ENCODE results near the gene IL17C.

The IL17C gene

DNA sequence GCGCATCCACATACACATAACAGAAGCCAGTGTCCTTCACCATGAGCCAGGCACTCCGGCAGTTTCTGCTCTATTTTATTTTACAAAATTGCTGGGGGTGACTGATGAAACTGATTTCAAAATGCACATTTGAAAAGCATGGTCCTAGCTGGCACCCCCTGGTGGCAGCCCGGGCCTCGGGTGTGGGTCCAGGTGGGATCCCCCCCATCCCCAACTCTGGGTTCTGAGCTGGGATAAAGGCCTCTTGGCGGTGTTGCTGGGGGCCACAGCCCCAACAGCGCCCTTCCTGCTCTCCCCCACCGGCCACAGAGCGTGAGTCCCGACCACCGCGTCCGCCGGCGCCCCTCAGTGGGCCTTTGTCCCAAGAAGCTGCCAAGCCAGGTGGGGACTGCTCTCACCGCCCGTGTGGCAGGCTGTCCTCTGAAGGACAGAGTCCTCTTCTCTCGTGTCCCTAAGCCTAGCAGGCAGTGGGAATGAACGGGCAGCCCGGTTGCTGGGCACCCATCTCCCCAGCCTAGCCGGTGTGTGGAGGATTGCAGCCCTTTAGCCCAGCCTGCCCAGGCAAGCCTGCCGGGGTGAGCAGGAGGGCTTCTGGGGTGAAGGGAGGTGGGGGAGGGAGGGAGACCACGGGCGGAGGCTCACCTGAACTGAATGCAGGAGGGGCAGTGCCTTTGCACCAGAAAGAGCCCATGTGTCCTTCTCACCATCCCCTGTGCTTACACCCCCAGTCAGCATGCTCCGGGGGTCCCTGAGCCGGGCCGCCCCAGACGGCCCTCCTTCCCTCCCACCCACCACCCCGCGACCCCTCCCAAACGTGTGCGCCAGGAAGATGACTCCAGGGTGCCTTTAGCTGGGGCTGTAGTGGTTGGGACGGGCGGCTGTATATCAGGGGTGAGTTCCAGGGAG is 47.0 kb downstream of the IL17C start:
- no peak for DNase-seq (ENCODE audit: low read depth in 2 of 2)

DNA sequence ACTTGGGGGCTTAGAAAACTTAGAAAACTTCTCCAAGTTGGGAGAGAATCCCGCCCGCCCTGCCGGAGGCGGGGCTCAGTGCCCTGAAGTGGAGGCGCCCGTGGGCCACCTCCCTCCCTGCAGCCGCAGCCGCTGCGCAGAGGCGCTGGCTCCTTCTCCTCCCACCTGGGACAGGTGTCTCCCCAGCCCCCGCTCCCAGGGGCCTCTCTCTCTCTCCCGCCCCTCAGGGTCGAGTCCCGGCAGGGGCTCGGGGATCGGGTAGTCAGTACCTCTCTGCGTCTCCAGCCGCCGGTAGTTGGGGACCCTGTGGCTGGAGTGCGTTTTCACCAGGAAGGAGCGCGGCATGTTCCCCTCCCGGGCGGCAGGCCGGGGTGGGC is 47.7 kb downstream of the IL17C start:
- no peak for DNase-seq (ENCODE audit: low read depth in 2 of 2)

DNA sequence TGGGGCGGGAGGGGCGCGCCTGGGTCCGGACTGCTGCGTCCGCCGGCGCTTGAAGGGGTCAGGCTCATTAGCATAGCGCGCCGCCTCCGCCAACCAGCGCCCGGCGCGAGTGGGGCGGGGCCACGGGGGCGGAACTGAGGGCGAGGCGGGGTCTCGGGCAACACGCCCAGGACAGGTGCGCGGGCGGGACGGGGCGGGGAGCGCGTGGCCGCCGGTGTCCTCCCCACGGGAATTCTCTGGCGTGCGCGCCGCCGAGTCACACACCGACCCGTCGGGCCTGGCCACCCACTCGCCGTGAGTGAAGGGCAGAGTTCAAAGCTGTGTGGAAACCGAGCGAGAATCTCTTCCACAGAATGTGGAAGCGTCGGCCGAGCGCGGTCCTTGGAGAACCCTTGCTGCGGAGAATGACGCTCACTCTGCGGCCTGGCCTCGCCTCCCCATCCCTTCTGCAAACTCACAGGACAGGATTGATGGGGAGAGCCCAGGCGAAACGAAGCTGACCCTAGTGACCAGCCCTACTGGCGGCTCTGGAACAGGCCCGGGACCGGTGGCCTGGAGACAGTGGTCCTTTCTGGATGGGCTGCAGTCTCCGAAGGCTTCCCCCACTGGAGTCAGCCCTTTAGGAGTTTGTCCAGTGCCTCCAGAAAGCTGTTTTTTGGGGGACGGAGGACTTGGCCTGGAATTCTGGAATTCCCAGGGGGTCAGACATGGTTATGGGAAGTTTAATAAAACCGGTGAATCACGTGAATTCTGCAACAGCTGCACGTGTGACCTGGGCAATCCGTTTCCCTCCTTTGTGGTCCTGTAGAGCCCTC is 48.3 kb downstream of the IL17C start, which contains the start of gene SNAI3:
TSS of gene SNAI3 (minus strand) at position 69 of the 815 bp plus-strand sequence. CDS start 101 bp downstream, outside the sequence.
- DNase-seq (ENCODE audit: low read depth in 2 of 2): no peak

DNA sequence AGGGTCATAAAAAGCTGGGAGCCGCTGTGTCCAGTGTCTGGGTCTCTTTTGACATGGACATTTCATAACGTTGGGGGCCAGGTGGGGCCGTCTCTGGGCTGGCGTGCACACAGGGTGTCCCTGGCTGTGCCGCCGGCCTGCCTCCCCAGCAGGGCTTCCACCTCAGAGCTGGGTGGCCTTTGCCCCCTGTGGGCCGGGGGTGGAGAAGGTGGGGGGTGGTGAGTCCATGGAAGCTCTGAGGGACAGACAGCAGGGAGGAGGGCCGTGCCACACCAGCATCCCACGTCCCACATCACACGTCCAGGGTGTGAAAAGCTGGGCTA is 48.8 kb downstream of the IL17C start:
- DNase-seq (ENCODE audit: low read depth in 2 of 2): no peak

DNA sequence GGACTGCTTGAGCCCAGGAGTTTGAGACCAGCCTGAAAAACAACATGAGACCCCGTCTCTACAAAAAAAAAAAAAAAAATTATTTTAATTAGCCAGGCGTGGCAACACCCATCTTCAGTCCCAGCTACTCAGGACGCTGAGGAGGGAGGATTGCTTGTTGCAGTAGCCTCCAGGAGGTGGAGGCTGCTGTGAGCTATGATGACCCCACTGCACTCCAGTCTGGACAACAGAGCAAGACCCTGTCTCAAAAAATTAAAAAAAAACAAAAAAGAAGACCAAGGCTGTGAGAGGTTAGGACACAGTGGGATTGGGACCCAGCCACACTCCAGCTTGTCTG is 49.3 kb downstream of the IL17C start:
- DNase-seq (ENCODE audit: low read depth in 2 of 2): no peak

DNA sequence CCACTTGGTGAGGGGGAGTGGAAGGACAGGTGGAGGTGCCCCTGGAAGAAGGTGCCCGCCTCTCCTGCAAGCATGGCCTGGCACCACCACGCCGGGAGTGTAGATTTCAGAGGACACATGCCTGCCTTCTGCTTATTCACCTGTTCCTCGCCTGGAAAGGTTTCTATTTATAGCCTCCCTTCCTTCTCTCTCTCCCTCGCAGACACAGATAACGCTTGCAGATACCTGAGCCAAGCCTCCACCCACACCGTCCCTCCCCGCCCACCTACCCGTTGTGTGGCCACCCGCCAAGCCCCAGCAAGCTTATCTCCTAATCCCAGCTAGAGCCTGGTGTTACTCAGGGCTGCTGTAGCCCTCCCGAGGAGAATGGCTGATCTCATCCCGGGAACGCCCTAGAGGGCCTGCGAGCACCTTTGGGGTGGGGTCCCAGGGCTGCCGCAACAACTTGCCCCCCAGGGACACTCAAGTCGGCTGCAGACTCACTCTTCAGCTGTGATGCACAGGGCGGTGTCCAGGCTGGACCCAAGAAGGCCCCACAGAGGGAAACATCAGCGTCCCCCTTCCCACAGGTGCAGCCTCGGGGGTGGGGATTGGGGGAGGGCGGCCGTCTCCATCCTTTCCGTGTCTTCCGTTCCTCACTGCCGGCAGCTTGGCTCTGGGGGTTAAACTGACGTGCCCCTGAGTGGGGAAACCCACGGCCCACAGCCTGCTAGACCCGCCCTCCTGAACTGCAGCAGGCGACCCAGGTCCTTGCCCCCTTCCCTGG is 49.8 kb downstream of the IL17C start:
- DNase-seq (ENCODE audit: low read depth in 2 of 2): no peak

All from fibroblast of skin of left biceps (primary cell).